Stomach smooth muscle (tissue), 2 donors: ENCODE measurements around the gene RBM15B.
"Not testable (repeated sequence)": the region's sequence is repeated elsewhere in the genome, so short reads cannot be mapped to it uniquely, and the experiment has no call there.

Experiments
- H3K27ac ChIP-seq: one replicate; pipeline ENCODE4 v1.7.0; 2013; ENCODE audit warnings: mild to moderate bottlenecking, low read length, inconsistent platforms
- H3K27me3 ChIP-seq, 2 donors: one replicate each; pipeline ENCODE4 v1.7.0; 2013; ENCODE audit warnings: low read length in 2 of 2; ENCODE audit not compliant: insufficient read depth in 2 of 2, control insufficient read depth in 1 of 2
- H3K36me3 ChIP-seq, 2 donors: one replicate each; pipeline ENCODE4 v1.7.0; 2013; ENCODE audit warnings: low read length in 2 of 2; ENCODE audit not compliant: control insufficient read depth in 2 of 2, insufficient read depth in 2 of 2
- H3K4me1 ChIP-seq: one replicate; pipeline ENCODE4 v1.7.0; 2013; ENCODE audit warnings: low read length; ENCODE audit not compliant: control insufficient read depth, insufficient read depth
- H3K4me3 ChIP-seq, 2 donors: one replicate each; pipeline ENCODE4 v1.7.0; 2013; ENCODE audit warnings: low read length in 2 of 2
- H3K9ac ChIP-seq, 2 donors: one replicate each; pipeline ENCODE4 v1.7.0; 2013; ENCODE audit warnings: low read length in 2 of 2, mild to moderate bottlenecking in 1 of 2
- H3K9me3 ChIP-seq, 2 donors: one replicate each; pipeline ENCODE4 v1.7.0; 2013; ENCODE audit warnings: low read length in 2 of 2; ENCODE audit not compliant: control insufficient read depth in 2 of 2
- donor health status: healthy.
- donor health status: Pancreatic carcinoma.

RBM15B gene

DNA sequence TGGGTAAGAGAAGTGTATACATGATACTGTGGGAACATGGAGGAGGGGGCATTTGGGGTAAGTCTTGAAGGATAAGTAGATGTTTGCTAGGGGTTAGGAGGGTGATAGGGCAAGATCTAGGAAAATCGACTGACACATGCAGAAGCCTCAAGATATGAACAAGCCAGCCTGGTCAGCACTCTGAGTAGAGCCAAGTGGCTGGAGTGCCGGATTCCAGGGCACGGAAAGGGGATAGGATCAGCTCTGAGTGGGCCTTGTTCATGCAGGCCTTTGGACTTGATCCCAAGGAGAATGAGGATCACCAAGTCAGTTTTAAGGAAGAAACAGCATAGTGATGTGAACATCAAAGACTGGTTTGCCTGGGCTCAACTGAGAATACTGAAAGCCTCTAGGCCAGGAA, 30.3 kb upstream of the RBM15B start:
- Histone ChIP-seq H3K4me3 (no peak overlapping the region), H3K9ac (no peak overlapping the region), H3K4me1 (no peaks in the 10 kb centered on the region), H3K27me3 (no peaks in the 10 kb centered on the region), H3K9me3 (no peaks in the 10 kb centered on the region), H3K36me3 (peaks cover 7 to 19% of the 10 kb centered on the region in 2 donors), H3K27ac (no peak overlapping the region)

DNA sequence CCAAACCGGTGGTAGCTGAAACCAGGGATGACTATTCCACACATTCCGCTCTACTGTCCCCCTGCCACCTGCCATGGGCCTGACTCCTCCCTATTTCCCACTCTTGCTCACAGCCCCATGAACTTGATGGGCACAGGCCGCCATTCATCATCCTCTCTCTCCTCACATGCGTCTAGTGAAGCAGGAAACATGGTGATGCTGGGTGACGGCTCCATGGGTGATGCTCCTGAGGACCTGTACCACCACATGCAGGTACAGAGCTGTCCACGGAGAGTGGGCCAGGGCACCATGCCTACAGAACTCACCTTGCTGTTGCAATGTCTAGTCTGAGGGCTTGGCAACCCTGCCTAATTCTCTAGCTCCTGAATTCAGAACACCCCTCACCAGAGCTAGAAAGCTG, 29.3 kb upstream of the RBM15B start:
- no peak overlapping the region for H3K9ac ChIP-seq
- H3K9me3 ChIP-seq: no peaks in the 10 kb centered on the region

DNA sequence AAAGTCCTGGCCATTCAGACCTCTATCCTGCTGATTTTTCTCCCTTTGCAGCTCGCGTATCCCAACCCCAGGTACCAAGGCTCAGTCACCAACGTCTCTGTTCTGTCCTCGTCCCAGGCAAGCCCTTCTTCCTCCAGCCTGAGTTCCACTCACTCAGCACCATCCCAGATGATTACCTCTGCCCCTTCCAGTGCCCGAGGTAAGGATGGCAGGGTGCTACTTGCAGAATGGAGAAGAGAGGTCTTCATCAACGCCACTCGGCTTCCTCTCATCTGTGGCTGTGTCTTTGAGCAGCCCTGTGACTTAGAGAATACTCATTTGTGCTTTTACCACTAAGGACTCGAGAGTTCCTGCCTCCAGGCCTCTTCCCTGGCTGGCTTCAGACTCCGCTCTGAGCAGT, 28.6 kb upstream of the RBM15B start:
- H3K4me3 ChIP-seq: no peak overlapping the region
- H3K36me3 ChIP-seq: peaks cover 4 to 12% of the 10 kb centered on the region in 2 donors
- H3K27ac ChIP-seq: no peak overlapping the region
- no peaks in the 10 kb centered on the region for H3K4me1 ChIP-seq
- no peaks in the 10 kb centered on the region for H3K9me3 ChIP-seq
- no peak overlapping the region for H3K9ac ChIP-seq
- no peaks in the 10 kb centered on the region for H3K27me3 ChIP-seq

More for the DNA sequence above, 29.3 kb upstream of the RBM15B start:
- Histone ChIP-seq H3K27ac (no peak overlapping the region), H3K4me3 (no peak overlapping the region), H3K4me1 (no peaks in the 10 kb centered on the region), H3K36me3 (peaks cover 5 to 15% of the 10 kb centered on the region in 2 donors), H3K27me3 (no peaks in the 10 kb centered on the region)

DNA sequence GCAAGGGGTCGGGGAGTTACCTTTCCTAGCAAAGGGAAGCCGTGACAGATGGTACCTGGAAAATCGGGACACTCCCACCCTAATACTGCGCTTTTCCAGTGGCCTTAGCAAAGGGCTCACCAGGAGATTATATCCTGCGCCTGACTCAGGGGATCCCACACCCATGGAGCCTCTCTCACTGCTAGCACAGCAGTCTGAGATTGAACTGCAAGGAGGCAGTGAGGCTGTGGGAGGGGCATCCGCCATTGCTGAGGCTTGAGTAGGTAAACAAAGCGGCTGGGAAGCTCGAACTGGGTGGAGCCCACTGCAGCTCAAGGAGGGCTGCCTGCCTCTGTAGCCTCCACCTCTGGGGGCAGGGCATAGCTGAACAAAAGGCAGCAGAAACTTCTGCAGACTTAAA, 22.8 kb upstream of the RBM15B start:
- not testable (repeated sequence) for H3K36me3 ChIP-seq, H3K27ac ChIP-seq, H3K4me1 ChIP-seq, H3K9ac ChIP-seq, H3K9me3 ChIP-seq, H3K27me3 ChIP-seq, H3K4me3 ChIP-seq

DNA sequence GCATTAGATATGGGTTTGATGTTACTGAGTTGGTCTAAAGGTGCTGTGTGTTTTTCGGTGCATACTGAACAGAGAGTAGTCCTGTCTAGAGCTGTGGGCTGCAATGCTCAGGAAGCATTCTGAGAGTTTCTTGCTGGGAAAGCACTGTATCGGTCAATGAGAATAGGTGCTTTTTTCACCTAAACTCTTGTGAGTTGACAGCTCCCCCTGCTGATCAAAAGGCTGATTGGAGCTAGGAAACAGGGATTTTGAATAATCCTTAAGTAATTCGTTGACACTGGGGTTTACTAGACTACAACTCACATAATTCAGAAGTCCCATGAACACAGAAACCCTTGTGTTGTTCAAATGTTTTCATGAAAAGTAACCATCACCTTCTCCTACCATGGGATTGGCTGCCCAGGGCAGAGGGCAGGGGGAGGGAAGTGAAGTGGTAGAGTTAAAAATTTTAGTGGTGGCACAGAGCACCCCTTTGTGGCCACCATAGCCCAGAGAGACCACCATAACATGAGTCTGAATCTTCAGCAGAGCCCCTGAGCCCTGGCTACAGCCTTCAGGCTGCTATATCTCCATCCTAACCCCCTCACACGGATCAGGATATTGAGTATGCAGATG, 19.0 kb upstream of the RBM15B start:
- Histone ChIP-seq H3K9me3 (peaks cover 0 to 4% of the 10 kb centered on the region in 2 donors), H3K4me3 (no peak overlapping the region), H3K27ac (no peak overlapping the region), H3K9ac (no peak overlapping the region), H3K36me3 (peaks cover 4 to 5% of the 10 kb centered on the region in 2 donors), H3K4me1 (no peaks in the 10 kb centered on the region), H3K27me3 (peaks cover 0 to 2% of the 10 kb centered on the region in 2 donors)

DNA sequence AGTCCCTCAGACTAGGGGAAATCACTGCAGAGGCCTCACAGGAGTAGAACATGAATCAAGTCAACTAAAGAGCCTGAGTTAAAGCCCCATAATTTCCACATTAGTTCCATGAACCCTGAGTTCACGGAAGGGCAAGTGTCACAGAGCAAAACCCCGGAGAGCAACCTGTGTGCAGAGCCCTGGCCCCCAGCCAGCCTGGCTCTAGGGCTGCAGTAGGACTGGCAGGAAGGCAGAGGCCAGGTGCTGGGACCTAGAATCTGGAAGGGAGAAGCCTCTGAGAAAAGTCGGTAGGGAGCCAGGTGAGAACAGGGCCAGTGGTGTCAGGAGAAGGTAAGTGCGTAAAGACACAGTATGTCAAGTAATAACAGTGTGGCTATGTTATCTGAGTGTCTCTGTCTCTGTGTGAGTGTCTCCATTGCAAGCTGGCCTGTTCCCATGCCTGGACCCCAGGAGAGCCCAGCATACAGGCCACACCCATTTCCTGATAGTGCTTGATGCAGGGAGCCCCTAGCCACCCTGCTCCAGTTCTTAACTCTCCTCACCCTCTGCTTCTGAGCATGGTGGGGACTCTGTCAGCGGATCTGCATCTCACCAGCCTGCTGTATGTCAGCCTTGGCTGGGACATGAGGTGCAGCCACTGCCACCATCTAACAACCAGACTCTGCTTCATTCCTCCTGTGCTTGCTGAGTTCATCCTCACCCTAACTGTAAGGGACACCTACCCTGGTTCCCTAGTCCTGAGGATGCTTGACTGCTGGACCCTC, 17.2 kb upstream of the RBM15B start:
- Histone ChIP-seq H3K27ac (no peak overlapping the region), H3K4me1 (no peaks in the 10 kb centered on the region), H3K9ac (no peak overlapping the region), H3K36me3 (peaks cover 4 to 5% of the 10 kb centered on the region in 2 donors), H3K9me3 (no peaks in the 10 kb centered on the region), H3K4me3 (no peak overlapping the region), H3K27me3 (peaks cover 0 to 2% of the 10 kb centered on the region in 2 donors)

DNA sequence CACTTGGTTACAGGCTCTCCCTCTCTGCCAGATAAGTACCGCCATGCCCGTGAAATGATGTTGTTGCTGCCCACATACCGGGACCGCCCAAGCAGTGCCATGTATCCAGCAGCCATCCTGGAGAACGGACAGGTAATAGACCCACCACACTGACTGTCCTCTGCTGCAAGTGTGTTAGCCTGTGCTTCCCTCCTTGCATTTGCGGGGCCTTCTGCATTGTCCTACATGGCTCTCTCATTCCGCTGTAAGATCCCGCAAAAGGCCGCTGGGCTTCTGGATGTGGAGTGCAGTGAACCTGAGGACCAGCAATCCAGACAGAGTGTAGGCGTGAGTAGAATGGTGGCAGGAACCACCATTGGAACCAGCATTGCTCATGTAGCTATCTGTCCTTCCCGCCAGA, 16.6 kb upstream of the RBM15B start:
- H3K4me3 ChIP-seq: no peak overlapping the region
- peaks cover 4 to 5% of the 10 kb centered on the region in 2 donors for H3K36me3 ChIP-seq
- H3K4me1 ChIP-seq: no peaks in the 10 kb centered on the region
- no peak overlapping the region for H3K9ac ChIP-seq
- peaks cover 0 to 2% of the 10 kb centered on the region in 2 donors for H3K27me3 ChIP-seq
- H3K27ac ChIP-seq: no peak overlapping the region
- H3K9me3 ChIP-seq: no peaks in the 10 kb centered on the region

DNA sequence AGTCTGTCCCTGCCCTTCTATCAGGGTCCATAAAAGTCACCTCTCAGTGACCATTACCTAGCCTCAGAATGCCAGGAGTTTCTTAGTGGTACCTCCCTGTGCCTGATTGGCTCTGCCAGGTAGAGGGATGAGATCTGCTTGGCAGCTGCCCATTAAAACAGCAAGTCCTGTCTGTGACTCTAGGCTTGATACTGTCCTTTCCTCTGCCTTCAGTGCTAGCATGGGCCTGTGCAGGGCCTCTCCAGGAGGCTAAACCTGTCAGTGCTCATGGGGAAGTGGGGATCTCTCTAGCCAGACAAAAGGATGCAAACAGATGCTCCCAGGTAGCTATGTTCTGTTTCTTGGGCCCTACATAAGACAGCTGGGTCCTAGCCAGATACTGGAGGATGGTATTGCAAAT, 15.9 kb upstream of the RBM15B start:
- Histone ChIP-seq H3K9me3 (no peaks in the 10 kb centered on the region), H3K36me3 (peaks cover 4 to 5% of the 10 kb centered on the region in 2 donors), H3K27me3 (peaks cover 0 to 2% of the 10 kb centered on the region in 2 donors), H3K9ac (no peak overlapping the region), H3K4me1 (no peaks in the 10 kb centered on the region), H3K4me3 (no peak overlapping the region), H3K27ac (no peak overlapping the region)

DNA sequence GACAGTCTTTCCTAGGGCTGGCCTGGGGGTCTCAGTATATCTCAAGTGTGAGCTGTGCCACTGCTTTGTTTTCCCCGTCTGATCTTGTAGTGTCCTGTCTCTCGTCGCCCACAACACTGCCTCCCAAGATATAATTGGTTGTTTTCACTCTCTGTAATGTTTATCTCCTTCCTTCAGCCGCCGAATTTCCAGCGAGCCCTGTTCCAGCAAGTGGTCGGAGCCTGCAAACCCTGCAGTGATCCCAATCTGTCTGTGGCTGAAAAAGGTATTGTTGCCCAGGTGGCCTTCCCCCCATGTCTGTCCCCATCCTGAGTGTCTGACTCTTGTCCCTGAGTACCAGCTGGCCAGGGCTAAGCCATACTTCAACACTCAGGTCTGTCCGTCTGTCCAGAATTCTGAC, 15.5 kb upstream of the RBM15B start:
- H3K36me3 ChIP-seq: peaks cover 4 to 6% of the 10 kb centered on the region in 2 donors
- H3K27me3 ChIP-seq: peaks cover 0 to 2% of the 10 kb centered on the region in 2 donors
- no peaks in the 10 kb centered on the region for H3K9me3 ChIP-seq
- no peak overlapping the region for H3K27ac ChIP-seq
- no peak overlapping the region for H3K4me3 ChIP-seq
- no peaks in the 10 kb centered on the region for H3K4me1 ChIP-seq
- H3K9ac ChIP-seq: no peak overlapping the region

DNA sequence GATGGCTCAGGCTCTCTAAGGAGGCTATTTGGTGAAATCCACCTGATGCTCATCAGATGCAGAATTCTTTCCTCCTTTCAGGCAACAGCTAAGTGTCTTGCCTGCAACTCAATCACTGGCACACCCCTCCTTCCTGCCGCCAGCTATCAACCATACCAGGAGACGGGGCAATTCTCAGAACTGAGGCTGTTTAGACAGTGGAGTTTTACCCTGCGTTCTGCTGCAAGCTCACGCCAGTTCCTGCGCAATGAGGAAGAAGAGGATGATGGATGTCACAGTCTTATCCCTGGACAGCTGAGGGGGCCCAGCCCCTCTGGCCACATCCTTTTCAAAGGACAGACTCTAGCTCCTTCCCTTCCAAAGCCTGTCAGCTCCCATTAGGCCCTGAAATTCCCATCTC, 13.0 kb upstream of the RBM15B start:
- H3K9me3 ChIP-seq: no peaks in the 10 kb centered on the region
- no peak overlapping the region for H3K27ac ChIP-seq
- peaks cover 0 to 2% of the 10 kb centered on the region in 2 donors for H3K27me3 ChIP-seq
- no peak overlapping the region for H3K4me3 ChIP-seq
- H3K36me3 ChIP-seq: peaks cover 4 to 6% of the 10 kb centered on the region in 2 donors
- no peaks in the 10 kb centered on the region for H3K4me1 ChIP-seq
- H3K9ac ChIP-seq: no peak overlapping the region

DNA sequence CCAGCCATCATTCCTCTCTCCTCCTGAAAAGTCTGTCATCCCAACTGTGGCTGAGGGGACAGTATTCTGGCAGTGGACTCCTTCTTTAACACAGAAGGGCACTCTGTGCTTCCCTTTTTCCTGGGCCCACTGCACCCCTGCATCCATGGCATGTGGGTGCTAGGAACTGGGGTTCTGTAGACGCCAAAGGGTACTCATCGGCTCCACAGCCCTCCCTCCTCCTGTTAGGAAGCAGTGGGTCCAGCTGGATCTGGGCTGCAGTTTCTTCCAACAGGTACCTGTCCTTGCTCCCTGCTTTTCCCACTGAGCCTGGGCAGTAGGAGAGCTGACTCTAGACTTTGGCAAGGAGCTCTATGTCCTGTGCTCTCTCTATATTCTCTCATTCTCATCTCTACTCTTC, 12.4 kb upstream of the RBM15B start:
- Histone ChIP-seq H3K9ac (no peak overlapping the region), H3K9me3 (no peaks in the 10 kb centered on the region), H3K4me3 (no peak overlapping the region), H3K27ac (no peak overlapping the region), H3K36me3 (peaks cover 4 to 6% of the 10 kb centered on the region in 2 donors), H3K27me3 (peaks cover 0 to 2% of the 10 kb centered on the region in 2 donors), H3K4me1 (peaks cover 3% of the 10 kb centered on the region)
